Kidney tubule cell (primary cell): ENCODE measurements around the gene MGST2.
A peak's percentile ranks its signal among the peaks of the same experiment; 100 is the strongest.
"Not testable (repeated sequence)": the region's sequence is repeated elsewhere in the genome, so short reads cannot be mapped to it uniquely, and the experiment has no call there.

ENCODE experiments used
- DNase-seq: peaks from one replicate; pipeline ENCODE4 v3.0.0-alpha.2; 2018; ENCODE audit warnings: low spot score

The MGST2 gene

DNA sequence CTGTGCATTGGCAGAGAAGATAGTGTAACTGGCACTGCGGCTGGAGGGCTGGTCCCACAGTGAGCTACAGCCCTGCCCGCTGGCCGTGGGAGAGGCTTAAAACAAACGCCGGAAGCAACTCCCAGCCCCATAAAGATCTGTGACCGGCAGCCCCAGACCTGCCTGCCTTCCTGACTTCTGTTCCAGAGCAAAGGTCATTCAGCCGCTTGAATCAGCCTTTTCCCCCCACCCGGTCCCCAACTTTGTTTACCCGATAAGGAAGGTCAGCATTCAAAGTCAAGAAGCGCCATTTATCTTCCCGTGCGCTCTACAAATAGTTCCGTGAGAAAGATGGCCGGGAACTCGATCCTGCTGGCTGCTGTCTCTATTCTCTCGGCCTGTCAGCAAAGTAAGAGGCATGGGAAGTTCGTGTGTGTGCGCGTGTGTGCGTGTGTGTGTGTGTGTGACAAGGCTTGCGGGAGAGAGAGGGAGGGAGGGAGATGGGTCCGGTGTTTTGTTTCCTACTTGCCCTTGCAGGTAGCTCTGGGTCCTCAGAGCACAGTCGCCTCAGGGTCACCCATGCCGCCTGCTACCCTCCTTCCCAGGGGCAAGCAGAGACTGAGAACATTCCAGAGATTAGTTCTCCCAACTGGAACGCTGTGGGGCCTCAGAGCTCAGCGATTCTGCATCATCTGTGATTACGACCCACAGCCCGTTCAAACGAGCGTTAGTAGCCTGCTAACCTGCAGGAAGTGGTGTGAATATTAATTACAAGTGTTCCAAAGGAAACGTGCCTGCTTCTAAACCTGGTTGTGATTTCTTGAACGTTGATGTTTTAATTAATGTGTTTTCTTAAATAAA, at the start of gene MGST2:
TSS of gene MGST2 (plus strand) at position 130 of the 840 bp plus-strand sequence. CDS start at position 331, 201 bp downstream.
- peak; percentile 79 for DNase-seq

DNA sequence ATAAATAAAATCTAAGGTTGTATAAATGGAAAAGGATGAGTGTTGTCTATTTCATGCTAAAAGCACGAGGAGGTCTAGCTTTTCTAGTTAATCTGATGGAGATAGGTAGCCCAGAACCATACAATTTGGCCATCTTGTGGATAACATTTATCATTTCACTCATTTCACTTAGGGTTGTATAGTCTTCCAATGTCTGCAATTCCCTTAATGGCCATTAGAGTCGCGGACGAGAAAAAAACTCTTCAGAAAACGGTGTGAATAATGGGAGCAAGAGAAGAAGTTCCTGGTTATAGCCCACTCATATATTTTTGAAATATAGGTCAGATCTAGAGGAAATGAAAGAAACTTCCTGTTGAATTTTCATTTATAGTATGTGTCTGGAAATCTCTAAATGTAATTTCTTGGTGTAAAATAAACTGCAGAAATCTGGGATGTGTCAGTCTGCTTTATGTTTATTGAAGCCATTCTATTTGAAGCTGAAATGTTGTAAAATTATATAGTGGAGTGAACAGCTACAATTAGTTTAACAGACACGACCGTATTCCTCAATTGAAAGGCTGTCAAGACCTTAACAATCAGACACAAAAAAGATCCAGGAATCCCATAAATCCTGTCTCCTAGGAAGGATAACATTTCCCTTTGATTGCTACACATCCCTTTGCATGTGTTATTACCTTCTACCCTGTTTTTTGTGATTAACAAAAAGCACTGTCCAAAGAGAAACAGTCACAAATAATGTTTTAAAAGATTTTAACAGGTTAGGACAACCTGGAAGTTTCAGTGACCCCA, 47.7 kb upstream of the MGST2 start:
- no peak for DNase-seq

DNA sequence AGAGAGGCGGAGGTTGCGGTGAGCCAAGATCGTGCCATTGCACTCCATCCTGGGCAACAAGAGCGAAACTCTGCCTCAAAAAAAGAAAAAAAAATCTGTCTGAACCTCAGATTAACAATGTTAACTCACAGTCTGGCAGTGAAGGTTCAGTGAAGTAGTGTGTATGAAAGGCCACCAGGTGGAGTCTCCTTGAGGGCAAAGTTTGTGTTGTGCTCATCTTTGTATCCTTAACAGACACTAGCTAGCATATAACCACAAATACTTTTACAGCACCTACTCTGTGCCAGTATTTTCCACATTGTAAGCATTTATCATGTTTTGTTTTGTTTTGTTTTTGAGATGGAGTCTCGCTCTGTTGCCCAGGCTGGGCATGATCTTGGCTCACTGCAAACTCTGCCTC, 46.0 kb upstream of the MGST2 start:
- DNase-seq: peak; percentile 44

DNA sequence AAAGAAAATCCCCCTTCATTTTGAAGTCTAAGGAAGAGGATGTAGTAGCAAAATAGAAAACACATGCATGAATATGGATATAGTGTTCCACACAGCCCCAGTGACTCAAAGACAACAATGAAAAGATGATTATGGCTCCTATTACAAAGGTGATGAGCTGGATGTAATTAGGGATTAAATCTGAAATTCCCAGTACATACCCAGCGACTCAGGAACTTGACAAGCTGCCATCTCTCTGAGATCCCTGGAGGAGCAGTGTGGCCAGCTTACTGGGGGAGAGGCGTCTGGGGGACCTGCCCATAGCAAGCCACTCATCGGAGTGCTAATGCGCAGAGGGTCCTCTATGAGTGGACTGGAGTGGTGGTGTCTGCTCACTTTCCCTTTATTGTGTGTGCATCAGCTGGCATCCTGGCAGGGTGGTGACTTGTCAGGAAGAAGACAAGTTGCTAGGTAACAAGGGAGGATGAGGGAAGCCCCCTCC, 42.7 kb upstream of the MGST2 start:
- DNase-seq: no peak

DNA sequence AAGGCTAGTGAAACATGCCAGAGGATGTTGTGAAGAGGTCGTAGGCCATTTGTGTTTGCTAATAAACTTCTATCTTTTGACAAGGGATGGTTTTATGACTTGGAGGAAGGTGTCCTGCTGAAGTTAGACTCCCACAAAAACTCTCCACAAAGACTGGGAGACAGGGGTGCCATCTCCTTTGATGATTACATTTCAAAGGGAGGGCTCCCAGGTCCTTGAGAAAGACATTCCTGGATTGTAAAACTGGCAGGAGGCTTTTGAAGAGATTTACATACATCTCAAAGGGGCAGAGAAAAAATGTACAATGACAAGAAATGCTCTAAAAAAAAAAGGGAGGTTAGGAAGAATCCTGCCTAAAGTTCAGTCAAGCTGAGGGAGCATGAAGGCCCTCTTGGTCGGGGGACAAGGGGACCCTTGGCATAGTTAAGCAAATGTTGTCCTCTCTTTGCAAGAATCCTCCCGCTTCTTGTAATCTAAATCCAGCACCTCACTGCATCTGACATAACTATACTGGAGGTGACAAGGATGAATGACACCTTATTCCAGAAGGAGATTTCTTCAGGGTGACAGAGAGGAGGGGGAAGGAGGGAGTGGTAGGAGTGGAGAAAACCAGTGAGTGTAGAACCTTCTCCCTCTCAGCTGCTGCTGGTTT, 41.1 kb upstream of the MGST2 start:
- DNase-seq: no peak

DNA sequence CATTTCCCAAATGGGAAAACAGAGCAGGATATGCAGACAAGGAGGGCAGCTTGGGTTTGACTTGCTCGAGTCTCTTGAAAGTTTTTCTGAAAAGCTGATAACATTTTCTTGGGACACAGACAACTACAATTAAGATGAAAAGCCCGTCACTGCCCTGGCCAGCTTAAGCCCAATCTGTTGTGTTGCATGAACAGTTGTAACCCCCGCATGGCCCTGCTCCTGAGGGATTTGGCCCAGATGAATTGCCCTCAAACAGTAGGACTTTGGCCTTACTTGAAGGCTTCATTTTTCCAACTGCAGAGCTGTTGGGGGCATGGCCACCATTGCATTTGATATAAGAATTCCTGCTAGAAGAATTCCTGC, 40.5 kb upstream of the MGST2 start:
- no peak for DNase-seq

DNA sequence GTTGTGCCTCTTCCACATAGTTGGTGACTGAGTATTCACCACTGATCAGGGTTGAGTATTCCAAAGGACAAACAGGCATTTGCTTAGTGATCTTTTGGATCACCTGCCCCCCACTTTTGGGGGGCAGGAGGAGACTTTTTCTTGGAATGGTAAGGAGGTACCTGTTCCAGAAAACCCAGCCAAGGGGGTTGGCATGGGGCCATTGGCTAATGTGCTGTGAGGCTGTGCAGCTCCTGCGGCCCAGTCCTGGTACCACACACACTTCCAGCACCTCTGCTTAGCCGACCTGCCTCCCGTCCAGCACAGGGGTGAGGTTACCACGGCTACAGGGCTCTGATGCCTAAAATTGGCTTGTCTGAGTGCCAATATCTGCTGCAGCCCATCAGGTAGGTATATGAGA, 40.1 kb upstream of the MGST2 start:
- DNase-seq: no peak

DNA sequence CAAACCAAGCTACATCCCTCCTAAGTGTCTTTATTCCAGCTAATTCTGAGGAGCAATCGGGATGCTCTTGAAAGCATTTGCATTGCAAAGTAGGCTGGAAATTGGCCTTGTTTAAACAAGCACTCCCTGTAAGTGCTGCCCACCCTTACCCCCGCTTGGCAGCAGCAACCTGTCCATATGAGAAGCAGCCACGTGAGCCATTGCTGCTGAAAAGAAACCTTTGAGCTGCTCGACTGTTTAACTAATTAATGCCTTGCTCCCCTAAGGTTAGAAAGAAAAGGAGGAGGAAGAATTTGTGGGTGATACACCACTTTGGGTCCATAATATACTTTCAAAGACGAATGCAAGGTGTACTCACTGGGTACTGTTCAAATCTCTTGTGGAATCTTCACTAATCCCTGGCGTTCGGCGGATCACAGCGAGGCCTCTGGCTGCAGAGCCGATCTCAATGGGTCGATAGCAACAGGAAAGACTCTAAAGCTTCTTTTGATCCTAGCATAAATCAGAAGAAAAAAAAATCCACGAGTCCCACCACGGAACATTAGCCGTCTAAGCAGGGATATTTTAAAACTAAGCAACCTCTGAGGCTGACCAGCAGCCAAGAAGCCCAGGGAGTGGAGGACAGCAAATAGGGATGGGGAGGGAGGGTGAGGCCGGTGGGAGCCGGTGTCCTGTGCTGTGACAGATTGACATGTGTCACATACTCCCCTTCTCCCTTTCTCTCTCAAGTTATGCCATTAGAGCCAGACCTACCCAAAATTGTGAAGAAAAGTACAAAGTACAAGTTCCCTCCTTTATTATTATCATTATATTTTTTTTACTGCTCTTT, 37.2 kb upstream of the MGST2 start:
- DNase-seq: no peak

DNA sequence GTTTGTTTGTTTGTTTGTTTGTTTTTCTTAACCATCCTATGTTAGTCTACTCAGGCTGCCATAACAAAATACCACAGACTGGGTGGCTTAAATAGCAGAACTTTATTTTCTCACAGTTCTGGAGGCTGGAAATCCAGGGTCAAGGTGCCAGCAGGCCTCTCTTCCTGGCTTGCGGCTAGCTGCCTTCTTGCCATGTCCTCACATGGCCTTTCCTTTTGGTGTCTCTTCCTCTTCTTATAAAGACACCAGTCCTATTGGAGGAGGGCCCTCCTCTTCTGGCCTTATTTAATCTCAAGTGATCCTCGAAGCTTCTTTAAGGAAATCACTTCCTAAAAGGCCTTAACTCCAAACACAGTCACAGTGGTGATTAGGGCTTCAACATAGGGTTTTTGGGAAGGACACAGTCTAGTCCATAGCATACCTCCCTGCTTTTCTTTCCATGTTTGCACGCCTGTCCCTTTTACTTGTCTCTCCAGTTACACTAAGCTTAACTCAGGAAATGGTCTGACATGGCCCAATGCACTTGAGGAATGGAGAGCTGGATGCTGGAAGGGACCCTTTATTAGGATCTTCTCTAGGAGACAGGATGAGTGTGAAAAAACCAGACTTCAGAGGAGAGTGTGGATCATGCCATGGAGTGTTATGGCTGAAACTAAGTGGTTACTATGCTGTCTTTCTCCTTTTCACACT, 36.0 kb upstream of the MGST2 start:
- peak; percentile 86 for DNase-seq

DNA sequence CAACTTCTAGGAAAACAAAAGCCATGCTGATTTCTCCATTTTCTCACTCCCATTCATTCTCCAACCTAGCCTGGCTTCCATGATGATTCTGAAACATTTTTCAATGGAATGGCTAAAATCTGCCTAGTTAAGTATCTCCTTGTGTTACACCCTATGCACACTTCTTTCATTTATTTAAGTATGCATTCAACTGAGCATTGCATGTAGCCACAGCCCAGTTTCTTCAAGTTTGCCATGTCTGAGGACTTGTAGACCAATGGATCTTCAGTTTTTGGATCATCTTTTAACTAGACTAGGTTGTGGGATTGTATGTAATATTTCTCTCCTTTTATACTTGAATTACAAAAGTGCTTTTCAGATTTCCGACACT, 35.5 kb upstream of the MGST2 start:
- DNase-seq: no peak

DNA sequence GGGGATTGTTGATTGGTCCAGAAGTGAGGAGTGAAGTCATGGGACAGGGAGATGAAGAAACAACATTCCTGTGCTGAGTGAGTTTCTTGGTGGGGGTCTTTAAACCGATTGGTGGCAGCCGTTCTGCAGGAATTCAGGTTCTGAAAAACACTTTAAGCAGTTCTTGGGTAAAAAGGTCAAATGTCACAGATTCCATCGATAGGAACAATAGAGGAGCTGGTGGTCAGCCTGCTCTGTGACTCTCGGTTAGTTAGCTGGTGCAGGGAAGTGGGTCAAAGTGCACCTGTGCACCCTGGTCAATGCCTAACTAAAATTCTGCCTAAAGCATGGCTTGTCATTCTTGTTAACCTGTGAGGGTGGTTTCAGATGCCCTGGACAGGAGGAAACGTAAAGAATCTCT, 34.6 kb upstream of the MGST2 start:
- no peak for DNase-seq

DNA sequence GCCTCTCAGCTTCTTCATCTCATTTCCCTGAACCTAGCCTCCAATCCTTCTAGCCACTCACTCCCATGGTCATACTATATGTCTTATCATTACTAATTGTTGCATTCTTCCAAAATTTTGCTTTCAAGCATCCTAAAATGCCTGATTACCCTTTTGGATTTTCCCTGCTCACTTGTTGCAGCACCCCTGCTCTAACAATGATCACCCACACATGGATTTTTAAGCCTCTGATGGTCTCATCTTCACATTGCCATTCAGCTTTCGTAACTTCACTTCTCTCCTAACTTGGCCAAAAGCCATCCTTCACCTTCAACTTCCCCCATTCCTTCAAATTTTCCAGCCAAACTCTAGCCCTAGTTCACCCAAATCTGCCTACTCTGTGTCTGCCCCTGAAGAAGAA, 33.8 kb upstream of the MGST2 start:
- DNase-seq: no peak

DNA sequence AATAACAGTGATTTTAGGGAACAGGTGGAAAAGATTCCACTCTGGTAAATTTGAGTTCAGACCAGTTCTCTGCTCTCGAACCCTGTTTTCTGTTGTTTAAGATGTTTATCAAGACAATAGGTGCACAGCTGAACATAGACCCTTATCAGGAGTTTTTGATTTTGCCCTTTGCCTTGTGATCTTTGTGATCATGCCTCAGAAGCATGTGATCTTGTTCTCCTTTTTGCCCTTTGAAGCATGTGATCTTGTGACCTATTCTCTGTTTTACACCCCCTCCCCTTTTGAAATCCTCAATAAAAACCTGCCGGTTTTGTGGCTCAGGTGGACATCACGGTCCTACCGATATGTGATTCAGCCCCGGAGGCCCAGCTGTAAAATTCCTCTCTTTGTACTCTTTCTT, 32.9 kb upstream of the MGST2 start:
- not testable (repeated sequence) for DNase-seq

DNA sequence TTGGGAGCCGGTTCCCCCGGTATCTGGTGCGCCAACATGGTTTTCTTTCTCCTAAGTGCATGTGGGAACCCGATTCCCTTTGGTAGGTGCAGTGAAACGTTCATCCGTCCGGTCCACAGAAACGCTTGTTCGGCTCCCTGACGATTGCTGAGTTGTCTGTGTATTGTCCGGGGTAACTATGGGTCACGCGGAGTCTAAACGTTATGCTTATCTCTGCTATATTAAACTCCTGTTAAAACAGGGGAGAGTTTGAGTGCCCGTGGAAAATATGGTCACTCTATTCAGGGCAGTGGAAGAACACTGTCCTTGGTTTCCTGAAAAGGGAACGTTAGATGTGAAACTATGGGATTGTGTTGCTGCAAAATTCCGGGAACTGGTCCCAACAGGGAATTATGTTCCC, 32.4 kb upstream of the MGST2 start:
- DNase-seq: peak; percentile 25

DNA sequence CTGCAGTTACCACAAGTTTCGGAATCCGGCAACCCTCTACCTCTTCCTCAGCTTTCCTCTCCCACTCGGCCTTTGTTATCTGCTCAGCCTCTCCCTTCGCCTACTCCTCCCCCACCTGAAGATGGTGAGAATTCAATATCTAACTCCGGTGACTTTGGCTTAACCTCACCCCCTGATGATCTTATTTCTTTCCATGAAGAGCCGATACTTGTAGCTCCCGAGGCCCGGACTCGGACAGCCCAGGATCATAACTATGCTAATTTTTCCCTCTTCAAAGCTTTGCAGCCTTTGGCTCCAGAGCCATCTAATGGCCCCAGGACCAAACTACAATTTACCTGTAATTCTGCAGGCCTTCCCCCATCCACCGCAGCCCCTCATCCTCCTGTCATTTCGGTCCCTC, 32.0 kb upstream of the MGST2 start:
- DNase-seq: peak; percentile 71

DNA sequence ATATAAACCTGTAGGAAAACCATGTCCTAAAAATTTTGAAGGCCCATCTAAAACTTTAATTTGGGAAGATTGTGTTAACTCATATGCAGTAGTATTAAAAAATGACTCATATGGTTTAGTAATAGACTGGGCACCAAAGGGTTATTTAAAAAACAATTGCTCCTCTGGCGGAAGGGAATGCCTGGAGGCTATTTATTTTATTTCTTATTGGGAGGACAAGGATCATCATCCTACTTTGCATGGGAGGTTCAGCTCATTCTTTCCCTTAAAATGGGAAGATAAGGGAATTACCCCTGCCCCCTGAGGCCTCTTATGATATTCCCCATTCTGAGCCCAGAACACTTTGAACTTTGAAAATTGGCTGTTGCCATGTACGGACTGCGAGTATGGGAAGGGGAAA, 29.7 kb upstream of the MGST2 start:
- DNase-seq: no peak

DNA sequence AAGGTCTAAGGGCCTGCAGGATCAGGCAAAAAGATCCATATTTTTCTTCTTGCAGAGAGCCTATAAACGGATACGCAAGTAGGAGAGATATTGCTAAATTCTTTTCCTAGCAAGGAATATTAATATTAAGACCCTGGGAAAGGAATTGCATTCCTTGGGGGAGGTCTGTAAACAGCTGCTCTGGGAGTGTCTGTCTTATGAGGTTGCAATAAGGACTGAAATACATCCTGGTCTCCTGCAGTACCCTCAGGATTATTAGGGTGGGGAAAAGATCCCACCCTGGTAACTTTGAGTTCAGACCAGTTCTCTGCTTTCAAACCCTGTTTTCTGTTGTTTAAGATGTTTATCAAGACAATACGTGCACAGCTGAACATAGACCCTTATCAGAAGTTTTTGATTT, 27.3 kb upstream of the MGST2 start:
- DNase-seq: not testable (repeated sequence)

DNA sequence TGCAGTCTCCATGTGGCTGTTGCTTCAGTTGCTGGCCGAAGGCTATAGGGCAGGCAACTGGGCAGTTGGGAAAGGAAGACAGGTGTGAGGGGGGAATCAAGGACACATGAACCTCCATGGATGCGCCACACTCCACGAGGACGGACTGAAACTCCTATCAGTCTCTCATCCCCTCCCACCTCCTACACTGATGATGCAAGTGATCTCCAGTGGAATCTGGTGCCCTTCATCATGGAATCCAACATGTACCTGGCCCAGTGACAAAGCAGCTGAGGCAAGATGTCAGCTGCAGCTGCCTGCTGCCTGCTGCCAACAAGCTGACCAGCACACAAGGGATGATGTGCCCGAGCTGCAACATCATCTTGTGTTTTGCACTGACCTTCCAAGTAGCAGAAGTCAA, 26.0 kb upstream of the MGST2 start:
- DNase-seq: no peak

DNA sequence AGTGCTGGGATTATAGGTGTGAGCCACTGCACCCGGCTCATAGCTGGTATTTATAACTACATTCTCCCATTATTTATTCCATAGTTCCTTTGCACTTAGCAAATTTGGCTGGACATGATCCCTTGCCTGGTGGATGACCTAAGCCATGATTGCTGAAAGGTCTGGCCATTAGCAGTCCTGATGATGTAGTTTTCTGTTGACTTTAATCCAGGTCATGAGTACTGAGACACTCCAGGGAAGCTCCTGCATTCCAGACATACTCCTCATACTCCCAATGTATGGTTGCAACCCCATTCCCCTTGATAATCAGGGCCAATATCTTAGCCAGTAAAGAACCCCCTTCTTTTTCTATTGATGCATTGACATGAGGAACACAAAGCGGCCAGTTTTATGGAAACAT, 24.4 kb upstream of the MGST2 start:
- peak; percentile 84 for DNase-seq

DNA sequence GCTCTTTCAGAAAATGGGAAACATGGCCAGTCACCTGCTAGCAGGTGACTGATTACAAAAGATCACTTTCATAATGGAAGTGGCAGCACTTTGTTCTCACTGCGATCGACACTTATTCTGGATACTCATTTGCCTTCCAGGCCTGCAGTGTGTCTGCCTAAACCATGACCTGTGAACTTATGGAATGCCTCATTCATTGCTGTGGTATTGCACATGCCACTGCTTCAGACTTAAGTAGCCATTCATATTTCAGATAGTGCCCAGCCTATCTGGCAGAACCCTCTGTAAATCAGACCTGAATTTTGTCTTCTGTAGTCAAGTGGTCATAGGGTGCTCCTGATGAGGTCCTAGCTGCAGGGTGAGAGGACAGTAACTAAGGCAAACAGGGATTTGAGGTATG, 23.3 kb upstream of the MGST2 start:
- DNase-seq: peak; percentile 85
